Spinal cord (tissue), 10 donors: ENCODE data around the gene DCTN2. TPM values are rescaled to one million over a fixed set of nuclear protein-coding genes. Genes with fewer than 3 reads are reported as not detected.

Source experiments
- DNase-seq, 6 donors: peaks; one replicate each; pipeline versions ENCODE4 v3.0.0 to v3.0.0-alpha.2; 2013 to 2015; ENCODE audit warnings: low spot score in 6 of 6, low read depth in 4 of 6
- H3K27ac ChIP-seq: one replicate; pipeline ENCODE4 v1.5.1; 2013; ENCODE audit warnings: low read depth, low read length, control low read depth
- H3K27me3 ChIP-seq: one replicate; pipeline ENCODE4 v1.6.1; 2013; ENCODE audit warnings: low read length; ENCODE audit not compliant: control insufficient read depth, insufficient read depth
- H3K36me3 ChIP-seq: one replicate; pipeline ENCODE4 v1.6.1; 2013; ENCODE audit warnings: low read length; ENCODE audit not compliant: control insufficient read depth, insufficient read depth
- H3K4me1 ChIP-seq: one replicate; pipeline ENCODE4 v1.6.1; 2013; ENCODE audit warnings: low read length; ENCODE audit not compliant: control insufficient read depth, insufficient read depth
- H3K4me3 ChIP-seq: one replicate; pipeline ENCODE4 v1.5.1; 2013; ENCODE audit warnings: low read depth, low read length, control low read depth
- H3K9me3 ChIP-seq: one replicate; pipeline ENCODE4 v1.6.1; 2013; ENCODE audit warnings: low read length; ENCODE audit not compliant: control insufficient read depth, insufficient read depth
- WGBS: methylation state at CpG from one replicate; pipeline ENCODE4 v1.1.5; 2013; ENCODE audit warnings: missing lambda C conversion rate; ENCODE audit not compliant: insufficient coverage; 5-methylcytosine and 5-hydroxymethylcytosine counted together
- polyA plus RNA-seq, 2 donors: library from polyadenylated mRNA; unstranded; fragments of 120-200 nt; gene quantifications; one replicate each; pipeline ENCODE4 v1.2.1, GENCODE V29; 2013; ENCODE audit not compliant: insufficient read length in 2 of 2
- total RNA-seq, 2 donors: library from RNA; depleted of rRNA in 1 of 2; stranded (reverse); fragments of 120-200 nt in 1 of 2; fragments of >200 nt in 1 of 2; gene quantifications; one replicate each; pipeline versions ENCODE4 v1.2.3 to v1.2.4, GENCODE V29; 2013 to 2014
- donor health status: healthy.

The DCTN2 gene
- total and polyA plus RNA-seq, 4 donors = 125 to 246 (median 197) TPM

DNA sequence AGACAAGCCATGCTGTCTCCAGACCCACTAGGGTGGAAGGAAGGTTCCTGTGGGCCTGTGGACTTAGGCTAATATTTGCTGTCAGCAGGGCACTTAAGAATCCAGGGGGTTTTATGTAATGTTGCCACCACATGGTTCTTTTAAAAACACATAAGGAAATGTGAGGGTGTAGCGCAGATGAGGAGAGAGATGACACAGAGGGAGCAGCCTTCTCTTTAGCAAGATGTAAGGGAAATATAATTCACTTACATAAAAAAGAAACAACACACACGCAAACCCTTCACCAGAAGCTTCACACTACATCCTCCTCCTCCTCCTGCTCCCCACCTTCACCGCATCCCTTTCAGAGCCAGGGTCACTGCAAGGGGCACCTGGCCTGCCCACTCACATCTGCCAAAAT, 39.1 kb upstream of the DCTN2 start:
- no peak overlapping the region for H3K27ac ChIP-seq
- H3K36me3 ChIP-seq = peaks cover 21% of the 10 kb centered on the region
- WGBS = 92% methylated on average over 2 of the region's 3 CpGs
- H3K9me3 ChIP-seq = no peaks in the 10 kb centered on the region
- no peak overlapping the region for H3K4me3 ChIP-seq
- no peak for DNase-seq
- H3K4me1 ChIP-seq = peaks cover 6% of the 10 kb centered on the region
- no peaks in the 10 kb centered on the region for H3K27me3 ChIP-seq

DNA sequence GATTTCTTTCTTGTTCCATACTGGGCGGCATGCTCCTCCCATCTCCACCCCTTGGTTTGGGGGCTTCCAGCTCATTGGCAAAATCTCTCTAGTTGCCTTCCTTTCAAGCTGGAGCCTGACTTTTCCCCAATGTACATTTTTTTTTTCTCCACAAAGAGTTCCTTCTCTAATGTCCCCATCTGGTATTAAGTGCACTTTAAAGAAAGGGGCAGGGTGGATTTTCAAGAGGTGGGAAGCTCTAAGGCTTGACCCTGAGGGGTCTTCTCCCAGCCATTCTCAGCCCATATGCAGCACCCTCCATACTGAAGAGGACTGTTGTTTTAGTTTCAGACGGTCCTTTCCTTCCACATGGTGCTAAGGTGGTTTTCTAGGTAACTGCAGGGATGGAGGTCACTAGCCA, 38.2 kb upstream of the DCTN2 start:
- H3K27ac ChIP-seq = no peak overlapping the region
- H3K27me3 ChIP-seq = no peaks in the 10 kb centered on the region
- H3K9me3 ChIP-seq = no peaks in the 10 kb centered on the region
- no peak overlapping the region for H3K4me3 ChIP-seq
- no peak for DNase-seq
- H3K36me3 ChIP-seq = peaks cover 30% of the 10 kb centered on the region
- no peaks in the 10 kb centered on the region for H3K4me1 ChIP-seq
- 100% methylated on average over 1 of the region's 2 CpGs for WGBS

DNA sequence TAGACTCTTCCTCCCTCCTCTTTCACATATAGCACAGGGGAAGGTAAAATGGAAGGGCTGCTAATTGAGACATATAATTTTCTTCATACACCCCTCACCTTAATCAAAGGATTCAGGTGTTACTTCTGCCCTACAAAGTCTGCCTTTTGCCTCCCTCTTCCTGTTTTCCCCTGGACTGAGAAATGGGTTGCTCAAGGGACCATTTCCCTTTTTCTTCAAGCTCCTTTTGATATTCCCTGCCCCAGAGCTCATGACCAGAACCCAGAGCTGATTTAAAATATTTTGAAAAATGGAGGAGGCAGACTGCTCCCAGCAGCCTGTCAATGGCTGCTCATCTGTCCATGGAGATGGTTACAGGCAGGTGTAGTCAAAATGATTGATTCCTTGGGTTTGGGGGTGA, 37.7 kb upstream of the DCTN2 start:
- Histone ChIP-seq H3K36me3 (peaks cover 32% of the 10 kb centered on the region), H3K4me1 (no peaks in the 10 kb centered on the region), H3K4me3 (no peak overlapping the region), H3K27me3 (no peaks in the 10 kb centered on the region), H3K9me3 (no peaks in the 10 kb centered on the region), H3K27ac (no peak overlapping the region)
- no peak for DNase-seq

DNA sequence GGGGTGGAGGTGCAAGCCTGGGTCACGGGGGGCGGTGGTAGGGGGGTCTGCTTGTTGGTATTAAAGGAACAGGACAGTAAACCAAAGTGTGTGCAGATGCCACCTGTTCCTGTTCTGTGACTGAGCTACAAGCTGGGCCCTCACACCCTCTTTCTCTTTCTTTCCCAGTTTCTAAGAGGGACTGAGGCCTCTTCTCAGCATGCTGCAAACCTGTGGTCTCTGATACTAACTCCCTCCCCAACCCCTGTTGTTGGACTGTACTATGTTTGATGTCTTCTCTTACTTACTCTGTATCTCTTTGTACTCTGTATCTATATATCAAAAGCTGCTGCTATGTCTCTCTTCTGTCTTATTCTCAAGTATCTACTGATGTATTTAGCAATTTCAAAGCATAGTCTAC, 37.1 kb upstream of the DCTN2 start:
- H3K4me1 ChIP-seq = no peaks in the 10 kb centered on the region
- H3K4me3 ChIP-seq = no peak overlapping the region
- H3K27me3 ChIP-seq = no peaks in the 10 kb centered on the region
- H3K27ac ChIP-seq = no peak overlapping the region
- H3K36me3 ChIP-seq = peaks cover 34% of the 10 kb centered on the region
- WGBS = no CpG with 5 or more reads among the region's 2 CpGs
- DNase-seq = no peak
- no peaks in the 10 kb centered on the region for H3K9me3 ChIP-seq

DNA sequence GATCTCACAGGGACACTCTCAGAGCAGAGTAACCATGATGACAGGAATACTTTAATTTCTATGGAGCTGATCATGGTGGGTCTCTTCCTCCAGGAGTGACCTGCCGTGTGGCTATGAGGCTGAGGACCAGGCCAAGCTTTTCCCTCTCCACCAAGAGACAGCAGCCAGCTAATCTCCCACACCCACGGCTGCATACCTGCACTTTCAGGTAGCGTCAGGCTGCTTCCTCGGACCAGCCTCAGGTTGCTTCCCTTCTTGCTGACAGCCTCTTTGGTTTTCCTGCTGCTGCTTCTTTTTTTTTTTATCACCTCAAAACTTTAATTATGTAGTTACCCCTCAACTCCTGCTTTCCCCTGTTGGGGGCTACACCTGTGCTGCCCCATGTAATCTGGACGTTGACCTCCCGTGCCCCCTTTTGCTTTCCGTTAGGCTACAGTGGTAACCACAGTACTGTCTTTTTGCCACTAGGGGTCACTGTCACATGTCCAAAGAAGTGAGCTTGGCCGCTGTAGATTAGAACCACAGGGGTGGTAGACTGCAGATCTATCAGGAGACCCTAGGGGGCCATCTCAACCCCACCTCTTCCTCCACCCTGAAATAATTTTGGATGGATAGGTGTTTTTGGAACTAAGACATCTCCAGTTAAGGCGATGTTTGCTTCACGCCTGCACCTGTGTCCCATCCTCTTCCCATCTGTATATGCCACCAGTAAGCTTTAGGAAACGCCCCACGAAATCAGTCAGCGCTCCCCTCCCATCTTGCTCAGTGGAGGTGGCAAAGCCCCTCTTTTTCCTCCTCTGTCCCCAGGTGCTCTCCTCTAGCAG, 36.2 kb upstream of the DCTN2 start:
- H3K9me3 ChIP-seq = no peaks in the 10 kb centered on the region
- no peak overlapping the region for H3K4me3 ChIP-seq
- H3K27ac ChIP-seq = no peak overlapping the region
- peaks cover 40% of the 10 kb centered on the region for H3K36me3 ChIP-seq
- no peaks in the 10 kb centered on the region for H3K4me1 ChIP-seq
- peak in 4 of 6 donors; percentile 44 to 91 (median 72) for DNase-seq
- H3K27me3 ChIP-seq = no peaks in the 10 kb centered on the region
- WGBS = 54% methylated on average over 11 of the region's 13 CpGs

DNA sequence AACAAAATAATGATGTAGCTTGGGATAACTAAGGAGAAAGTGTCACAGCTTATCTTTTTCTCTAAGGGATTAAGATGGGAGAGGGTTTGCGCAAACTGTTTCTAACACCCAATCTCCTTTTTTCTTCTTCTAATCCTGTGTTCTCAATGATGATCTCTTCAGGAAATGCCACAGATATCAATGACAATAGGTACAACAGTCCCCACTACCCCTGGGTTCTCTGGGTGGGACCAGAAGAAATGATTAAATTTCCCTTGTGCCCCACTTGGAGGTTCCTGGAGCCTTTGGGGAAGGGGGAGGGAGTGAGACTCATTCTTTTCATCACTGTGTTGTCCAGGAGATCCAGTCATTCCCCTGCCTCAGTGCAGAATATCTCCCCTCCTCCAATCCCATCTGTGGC, 35.4 kb upstream of the DCTN2 start:
- Histone ChIP-seq H3K4me3 (no peak overlapping the region), H3K27me3 (no peaks in the 10 kb centered on the region), H3K4me1 (no peaks in the 10 kb centered on the region), H3K36me3 (peaks cover 47% of the 10 kb centered on the region), H3K27ac (no peak overlapping the region), H3K9me3 (no peaks in the 10 kb centered on the region)
- no peak for DNase-seq
- no CpG with 5 or more reads among the region's 1 CpG for WGBS

DNA sequence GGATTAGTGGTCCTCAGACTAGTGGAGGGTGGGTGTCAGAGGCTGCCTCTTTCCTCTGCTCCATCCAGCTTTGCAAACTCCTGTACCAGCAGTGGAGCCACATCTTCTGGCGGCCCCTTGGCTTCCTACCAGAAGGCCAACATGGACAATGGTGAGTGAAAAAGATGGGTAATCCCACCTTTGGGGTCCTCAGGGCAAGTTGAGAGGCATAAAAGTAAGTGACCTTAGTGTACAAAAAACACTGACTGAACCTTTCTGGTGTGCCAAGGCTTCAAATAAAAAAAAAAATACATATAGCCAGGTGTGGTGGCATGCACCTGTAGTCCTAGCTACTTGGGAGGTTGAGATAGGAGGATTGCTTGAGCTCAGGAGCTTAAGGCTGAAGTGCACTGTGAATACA, 34.8 kb upstream of the DCTN2 start:
- H3K27me3 ChIP-seq = no peaks in the 10 kb centered on the region
- no peaks in the 10 kb centered on the region for H3K4me1 ChIP-seq
- no peak overlapping the region for H3K27ac ChIP-seq
- DNase-seq = no peak
- H3K4me3 ChIP-seq = no peak overlapping the region
- H3K36me3 ChIP-seq = peaks cover 54% of the 10 kb centered on the region
- no CpG with 5 or more reads among the region's 1 CpG for WGBS
- no peaks in the 10 kb centered on the region for H3K9me3 ChIP-seq

DNA sequence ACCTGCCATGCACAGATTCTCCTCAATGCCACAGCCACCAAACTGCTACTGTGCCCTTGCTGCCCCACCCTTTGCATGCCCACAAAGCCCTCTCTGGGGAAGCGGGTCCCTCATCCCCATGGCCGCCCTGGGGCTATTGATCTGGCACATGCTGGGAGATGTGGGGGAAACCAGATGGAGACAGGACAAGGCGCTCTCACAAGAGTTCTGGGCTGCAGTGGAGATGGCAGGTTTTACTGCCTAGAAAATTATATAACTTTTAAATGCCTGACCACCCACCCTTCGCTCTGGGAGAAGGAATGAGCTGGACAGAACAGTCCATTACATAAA, 33.4 kb upstream of the DCTN2 start:
- Histone ChIP-seq H3K4me3 (no peak overlapping the region), H3K4me1 (no peaks in the 10 kb centered on the region), H3K27me3 (no peaks in the 10 kb centered on the region), H3K9me3 (no peaks in the 10 kb centered on the region), H3K27ac (no peak overlapping the region), H3K36me3 (peaks cover 63% of the 10 kb centered on the region)
- WGBS = no CpG with 5 or more reads among the region's 4 CpGs
- DNase-seq = no peak

DNA sequence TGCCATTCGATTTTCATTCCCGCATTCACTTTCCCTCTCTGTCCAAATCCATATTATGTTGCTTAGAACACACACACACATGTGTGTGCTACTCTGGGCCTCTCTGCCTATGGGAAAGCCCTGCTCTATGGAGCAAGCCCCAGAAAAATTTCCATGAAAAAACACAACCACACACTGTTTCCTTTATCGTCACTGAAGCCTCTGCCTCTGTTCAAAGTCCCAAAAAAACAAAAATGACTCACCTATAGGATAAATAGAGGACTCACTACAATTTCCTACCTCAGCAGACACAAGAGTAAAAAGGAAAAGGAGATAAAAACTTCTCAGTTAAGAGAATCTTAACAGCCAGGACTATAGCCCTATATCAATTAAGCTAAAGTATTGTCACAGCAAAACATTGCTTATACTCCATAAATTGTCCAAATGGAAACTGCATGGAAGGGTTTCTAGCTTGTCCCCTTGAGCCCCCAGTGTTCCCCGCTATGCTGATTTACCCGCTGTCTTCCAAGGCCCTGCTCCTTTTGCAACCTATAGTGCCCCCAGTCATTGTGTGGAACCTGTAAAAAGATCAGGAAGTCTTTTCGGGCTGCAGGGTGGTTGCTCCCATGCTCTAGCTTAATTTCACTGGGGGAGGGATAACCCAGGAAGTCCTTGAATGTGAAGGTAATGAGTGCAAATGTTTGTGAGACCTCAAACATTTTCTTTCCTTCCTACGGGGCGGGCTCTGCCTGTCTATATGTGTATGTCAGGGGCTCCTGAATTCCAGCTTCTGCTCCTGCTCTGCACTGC, 32.9 kb upstream of the DCTN2 start:
- 90% methylated on average over 3 of the region's 8 CpGs for WGBS
- DNase-seq = no peak
- H3K27me3 ChIP-seq = no peaks in the 10 kb centered on the region
- no peak overlapping the region for H3K27ac ChIP-seq
- H3K4me3 ChIP-seq = no peak overlapping the region
- H3K4me1 ChIP-seq = no peaks in the 10 kb centered on the region
- peaks cover 66% of the 10 kb centered on the region for H3K36me3 ChIP-seq
- no peaks in the 10 kb centered on the region for H3K9me3 ChIP-seq

DNA sequence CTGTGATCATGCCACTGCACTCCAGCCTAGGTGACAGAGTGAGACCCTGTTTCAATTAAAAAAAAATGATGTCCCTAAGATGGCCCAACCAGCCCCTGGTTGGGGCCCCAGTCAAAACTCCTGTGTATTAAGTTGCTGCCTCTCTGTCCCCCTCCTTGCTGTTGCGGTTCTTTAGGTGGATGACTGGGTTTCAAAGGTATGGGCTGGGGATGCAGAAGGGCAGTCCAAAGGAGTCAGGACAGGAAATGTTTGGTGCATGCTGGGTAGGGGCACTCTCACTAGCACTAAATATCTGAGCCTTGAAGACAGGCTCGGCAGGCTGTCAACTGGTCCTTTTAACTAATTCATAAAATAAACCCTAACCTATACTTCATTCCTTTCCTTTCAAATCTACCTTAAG, 32.0 kb upstream of the DCTN2 start:
- Histone ChIP-seq H3K27ac (no peak overlapping the region), H3K4me3 (no peak overlapping the region), H3K36me3 (peaks cover 71% of the 10 kb centered on the region), H3K9me3 (no peaks in the 10 kb centered on the region), H3K4me1 (no peaks in the 10 kb centered on the region), H3K27me3 (no peaks in the 10 kb centered on the region)
- no peak for DNase-seq
- WGBS = 70% methylated on average over 1 of the region's 2 CpGs
